H7 (cell line): ENCODE data around the gene SOAT2. TPM values are rescaled to one million over a fixed set of nuclear protein-coding genes. Genes with fewer than 3 reads are reported as not detected.

Source experiments
- DNase-seq: peaks from one replicate; pipeline ENCODE4 v3.0.0; 2012
- H3K27me3 ChIP-seq: 2 replicates; pipeline ENCODE4 v1.6.0; 2011; ENCODE audit warnings: mild to moderate bottlenecking, low read length; ENCODE audit not compliant: control insufficient read depth, insufficient read depth
- H3K36me3 ChIP-seq: replicated peaks from 2 replicates; pipeline ENCODE4 v1.5.1; 2011; ENCODE audit warnings: low read length; ENCODE audit not compliant: control insufficient read depth, insufficient read depth
- H3K4me3 ChIP-seq: 2 replicates; pipeline ENCODE4 v1.5.1; 2011; ENCODE audit warnings: low read depth, mild to moderate bottlenecking, control low read depth, low read length, moderate library complexity; ENCODE audit not compliant: insufficient read depth
- total RNA-seq: library from RNA; depleted of rRNA; stranded (reverse); fragments of >200 nt; shearing (Covaris generic); gene quantifications from 2 replicates; pipeline ENCODE4 v1.2.3, GENCODE V29; 2014; rRNA removed

The SOAT2 gene, protein sequence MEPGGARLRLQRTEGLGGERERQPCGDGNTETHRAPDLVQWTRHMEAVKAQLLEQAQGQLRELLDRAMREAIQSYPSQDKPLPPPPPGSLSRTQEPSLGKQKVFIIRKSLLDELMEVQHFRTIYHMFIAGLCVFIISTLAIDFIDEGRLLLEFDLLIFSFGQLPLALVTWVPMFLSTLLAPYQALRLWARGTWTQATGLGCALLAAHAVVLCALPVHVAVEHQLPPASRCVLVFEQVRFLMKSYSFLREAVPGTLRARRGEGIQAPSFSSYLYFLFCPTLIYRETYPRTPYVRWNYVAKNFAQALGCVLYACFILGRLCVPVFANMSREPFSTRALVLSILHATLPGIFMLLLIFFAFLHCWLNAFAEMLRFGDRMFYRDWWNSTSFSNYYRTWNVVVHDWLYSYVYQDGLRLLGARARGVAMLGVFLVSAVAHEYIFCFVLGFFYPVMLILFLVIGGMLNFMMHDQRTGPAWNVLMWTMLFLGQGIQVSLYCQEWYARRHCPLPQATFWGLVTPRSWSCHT
- total RNA-seq = not detected in 2 replicates

DNA sequence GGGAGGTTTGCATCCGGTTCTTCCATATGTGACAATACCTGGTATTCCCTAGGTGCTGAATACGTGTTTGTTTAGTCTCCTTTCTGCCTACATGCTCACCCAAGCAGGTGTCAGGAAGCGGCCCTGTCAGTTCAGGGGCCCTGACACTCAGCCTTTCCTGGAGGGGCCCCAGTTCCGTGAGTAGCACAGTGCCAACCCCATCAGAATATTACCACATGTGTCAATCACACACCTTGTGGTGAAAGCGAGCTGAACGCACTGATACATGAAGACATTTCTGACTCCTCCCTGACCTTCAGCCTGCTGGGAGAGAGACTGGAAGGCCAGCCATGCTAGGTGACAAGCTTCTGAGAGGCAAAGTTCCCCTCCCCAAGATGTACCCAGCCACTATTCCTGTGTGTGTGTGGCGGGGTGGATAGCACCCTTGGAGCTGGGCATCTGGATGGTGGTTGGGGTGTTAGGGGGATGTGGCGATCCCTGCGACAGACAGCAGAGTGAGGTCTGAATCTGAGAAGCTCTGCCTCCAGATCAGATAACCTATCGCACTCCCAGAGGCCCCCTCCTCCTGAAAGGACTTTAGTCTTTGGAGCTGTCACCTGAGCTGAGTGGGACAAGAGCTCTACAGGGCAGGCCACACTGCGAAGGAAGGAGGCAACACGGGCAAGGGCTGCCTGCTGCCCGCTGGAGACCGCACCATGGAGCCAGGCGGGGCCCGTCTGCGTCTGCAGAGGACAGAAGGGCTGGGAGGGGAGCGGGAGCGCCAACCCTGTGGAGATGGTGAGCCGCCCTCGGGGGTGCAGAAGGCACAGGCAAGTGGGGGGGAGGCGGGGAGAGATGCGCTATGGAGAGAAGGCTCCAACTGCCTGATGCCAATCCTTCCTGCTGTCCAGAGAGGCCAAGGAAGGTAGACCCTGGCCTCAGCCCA is at the start of gene SOAT2:
Gene SOAT2 (plus strand): TSS at position 604 of the 925 bp plus-strand sequence. CDS start 92 bp downstream, at position 696.
- Histone ChIP-seq H3K4me3 (no peak within 1 kb of the TSS), H3K36me3 (no peaks in the 10 kb centered on the region)
- no peak for DNase-seq

GRCh38 chr12:53054112-53054878 is 49.0 kb upstream of the SOAT2 start:
- peak; percentile 98 for DNase-seq
- H3K27me3 ChIP-seq = 0 out of 2 replicates have a peak, but pooled peaks cover 2% of the 10 kb centered on the region
- peaks cover 4% of the 10 kb centered on the region; the same call in 1 of the 2 replicates for H3K36me3 ChIP-seq

More for the DNA sequence above, at the start of gene SOAT2:
- peaks cover 11% of the 10 kb centered on the region for H3K27me3 ChIP-seq

DNA sequence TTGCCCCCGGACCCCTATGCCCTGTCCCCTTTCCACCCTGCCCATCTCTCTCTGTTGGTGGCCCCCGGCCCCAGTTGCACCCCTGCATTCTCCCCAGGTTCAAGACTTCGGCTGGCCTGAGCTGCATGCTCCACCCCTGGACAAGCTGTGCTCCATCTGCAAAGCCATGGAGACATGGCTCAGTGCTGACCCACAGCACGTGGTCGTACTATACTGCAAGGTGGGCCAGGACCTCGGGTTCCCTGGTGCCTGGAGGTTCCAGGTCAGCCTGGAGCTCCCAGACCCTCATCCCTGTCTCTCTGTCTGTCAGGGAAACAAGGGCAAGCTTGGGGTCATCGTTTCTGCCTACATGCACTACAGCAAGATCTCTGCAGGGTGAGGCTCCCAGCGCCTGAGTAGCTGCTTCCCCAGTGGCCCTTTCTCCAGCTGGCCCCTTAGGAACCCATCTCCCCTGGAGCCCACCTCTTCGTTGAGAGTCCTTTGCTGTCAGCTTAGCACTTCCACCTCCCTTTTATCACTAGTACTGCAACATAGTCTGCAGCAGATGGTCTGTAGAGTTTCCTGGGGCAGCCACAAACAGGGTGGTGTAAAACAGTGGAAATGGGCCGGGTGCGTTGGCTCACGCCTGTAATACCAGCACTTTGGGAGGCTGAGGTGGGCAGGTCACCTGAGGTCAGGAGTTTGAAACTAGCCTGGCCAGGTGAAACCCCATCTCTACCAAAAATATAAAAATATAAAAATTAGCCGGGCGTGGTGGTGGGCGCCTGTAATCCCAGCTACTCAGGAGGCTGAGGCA is 47.6 kb upstream of the SOAT2 start:
- DNase-seq = peak; percentile 21

More at GRCh38 chr12:53054112-53054878, 49.0 kb upstream of the SOAT2 start:
- peak overlapping the region; percentile 76 for H3K4me3 ChIP-seq

DNA sequence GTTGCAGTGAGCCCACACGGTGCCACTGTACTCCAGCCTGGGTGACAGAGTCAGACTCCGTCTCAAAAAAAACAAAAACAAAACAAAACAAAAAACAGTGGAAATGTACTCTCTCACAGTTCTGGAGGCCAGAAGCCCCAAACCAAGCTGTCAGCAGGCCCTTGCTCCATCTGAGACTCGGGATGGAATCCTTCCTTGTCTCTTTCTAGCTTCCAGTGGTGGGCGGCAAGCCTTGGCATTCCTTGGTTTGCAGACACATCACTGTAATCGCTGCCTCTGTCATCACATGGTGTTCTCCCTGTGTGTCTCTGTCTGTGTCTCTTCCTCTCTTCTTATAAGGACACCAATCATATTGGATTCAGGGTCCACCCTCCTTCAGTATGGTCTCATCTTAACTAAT is 47.0 kb upstream of the SOAT2 start:
- no peak for DNase-seq
- no peak overlapping the region for H3K4me3 ChIP-seq
- H3K36me3 ChIP-seq = peaks cover 4% of the 10 kb centered on the region; the same call in 1 of the 2 replicates
- H3K27me3 ChIP-seq = peaks cover 2% of the 10 kb centered on the region; the same call in 1 of the 2 replicates

More for the DNA sequence above, 47.6 kb upstream of the SOAT2 start:
- Histone ChIP-seq H3K4me3 (no peak overlapping the region), H3K36me3 (peaks cover 4% of the 10 kb centered on the region; the same call in 1 of the 2 replicates), H3K27me3 (peaks cover 2% of the 10 kb centered on the region; the same call in 1 of the 2 replicates)

- peaks cover 2% of the 10 kb centered on the region; the same call in 1 of the 2 replicates for H3K27me3 ChIP-seq
- DNase-seq = peak; percentile 13
- H3K4me3 ChIP-seq = no peak overlapping the region
- H3K36me3 ChIP-seq = no peaks in the 10 kb centered on the region
Observed at GRCh38 chr12:53056901-53057300, 46.4 kb upstream of the SOAT2 start.

- Histone ChIP-seq H3K4me3 (no peak overlapping the region), H3K27me3 (peaks cover 2% of the 10 kb centered on the region; the same call in 1 of the 2 replicates), H3K36me3 (no peaks in the 10 kb centered on the region)
- DNase-seq = peak; percentile 24
Observed at GRCh38 chr12:53057816-53058500, 45.3 kb upstream of the SOAT2 start.

DNA sequence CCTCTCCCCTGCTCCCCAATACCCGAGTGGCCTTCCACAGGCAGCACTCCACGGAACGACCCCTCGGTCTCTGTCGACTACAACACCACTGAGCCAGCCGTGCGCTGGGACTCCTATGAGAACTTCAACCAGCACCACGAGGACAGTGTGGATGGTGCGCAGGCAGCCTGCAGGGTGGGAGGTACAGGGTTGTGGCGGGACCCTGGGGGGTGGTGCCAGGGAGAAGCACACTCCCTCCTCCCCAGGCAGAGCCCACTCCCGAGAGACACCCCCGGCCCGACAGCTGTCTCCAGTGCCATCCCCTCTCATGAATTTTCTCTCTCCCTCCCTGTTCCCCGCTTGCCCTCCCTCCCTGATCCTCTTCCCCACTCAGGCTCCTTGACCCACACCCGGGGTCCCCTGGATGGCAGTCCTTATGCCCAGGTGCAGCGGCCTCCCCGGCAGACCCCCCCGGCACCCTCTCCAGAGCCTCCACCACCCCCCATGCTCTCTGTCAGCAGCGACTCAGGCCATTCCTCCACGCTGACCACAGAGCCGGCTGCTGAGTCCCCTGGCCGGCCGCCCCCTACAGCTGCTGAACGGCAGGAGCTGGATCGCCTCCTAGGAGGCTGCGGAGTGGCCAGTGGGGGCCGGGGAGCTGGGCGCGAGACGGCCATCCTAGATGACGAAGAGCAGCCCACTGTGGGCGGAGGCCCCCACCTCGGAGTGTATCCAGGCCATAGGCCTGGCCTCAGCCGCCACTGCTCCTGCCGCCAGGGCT is 44.4 kb upstream of the SOAT2 start:
- H3K36me3 ChIP-seq = no peaks in the 10 kb centered on the region
- H3K4me3 ChIP-seq = no peak overlapping the region
- DNase-seq = peak; percentile 52
- peaks cover 2% of the 10 kb centered on the region; the same call in 1 of the 2 replicates for H3K27me3 ChIP-seq

GRCh38 chr12:53059434-53060063 is 43.7 kb upstream of the SOAT2 start:
- peak; percentile 52 for DNase-seq
- no peaks in the 10 kb centered on the region for H3K36me3 ChIP-seq
- no peak overlapping the region for H3K4me3 ChIP-seq
- H3K27me3 ChIP-seq = peaks cover 2% of the 10 kb centered on the region; the same call in 1 of the 2 replicates

- peaks cover 2% of the 10 kb centered on the region; the same call in 1 of the 2 replicates for H3K27me3 ChIP-seq
- no peaks in the 10 kb centered on the region for H3K36me3 ChIP-seq
- no peak overlapping the region for H3K4me3 ChIP-seq
- no peak for DNase-seq
Observed at GRCh38 chr12:53060064-53060720, 43.1 kb upstream of the SOAT2 start.

GRCh38 chr12:53060721-53061276 is 42.5 kb upstream of the SOAT2 start:
- H3K4me3 ChIP-seq = no peak overlapping the region
- peak; percentile 49 for DNase-seq
- peaks cover 2% of the 10 kb centered on the region; the same call in 1 of the 2 replicates for H3K27me3 ChIP-seq
- H3K36me3 ChIP-seq = peaks cover 1% of the 10 kb centered on the region

GRCh38 chr12:53061404-53062010 is 41.8 kb upstream of the SOAT2 start:
- H3K36me3 ChIP-seq = peaks cover 1% of the 10 kb centered on the region
- no peak overlapping the region for H3K4me3 ChIP-seq
- DNase-seq = peak; percentile 88
- H3K27me3 ChIP-seq = peaks cover 2% of the 10 kb centered on the region; the same call in 1 of the 2 replicates
